NOMO-1 treated with DMSO at 0.1 percent for 48 hours (cell line): Measurements from ENCODE around the gene RAB6A.
"Not testable (repeated sequence)": the region's sequence is repeated elsewhere in the genome, so short reads cannot be mapped to it uniquely, and the experiment has no call there.

Experiments
- DNase-seq: peaks from one replicate; lab custom pipeline; 2025; ENCODE audit not compliant: unreplicated experiment; lab: John Stamatoyannopoulos, UW

RAB6A gene

GRCh38 chr11:73729594-73730206, 31.2 kb downstream of the RAB6A start:
- DNase-seq: no peak

- no peak for DNase-seq
Measured at GRCh38 chr11:73728000-73728399, 32.9 kb downstream of the RAB6A start.

GRCh38 chr11:73726825-73727224, 34.0 kb downstream of the RAB6A start:
- DNase-seq: no peak

GRCh38 chr11:73717136-73717535, 43.7 kb downstream of the RAB6A start:
- no peak for DNase-seq

GRCh38 chr11:73716153-73717056, 44.5 kb downstream of the RAB6A start:
- peak; percentile 72 for DNase-seq

- DNase-seq: no peak
Measured at GRCh38 chr11:73715541-73715940, 45.3 kb downstream of the RAB6A start.

- DNase-seq: no peak
Measured at GRCh38 chr11:73710964-73711363, 49.9 kb downstream of the RAB6A start.

GRCh38 chr11:73705053-73705452, 55.8 kb downstream of the RAB6A start:
- no peak for DNase-seq

GRCh38 chr11:73693899-73694525, 66.9 kb downstream of the RAB6A start:
- DNase-seq: no peak

- DNase-seq: no peak
Measured at GRCh38 chr11:73680687-73681086, 80.2 kb downstream of the RAB6A start.

GRCh38 chr11:73676552-73676951, 84.3 kb downstream of the RAB6A start:
- DNase-seq: not testable (repeated sequence)

GRCh38 chr11:73671701-73672100, 89.2 kb downstream of the RAB6A start:
- DNase-seq: no peak

- DNase-seq: no peak
Measured at GRCh38 chr11:73670808-73671207, 90.1 kb downstream of the RAB6A start.

GRCh38 chr11:73667891-73668290, 93.0 kb downstream of the RAB6A start:
- no peak for DNase-seq

- DNase-seq: no peak
Measured at GRCh38 chr11:73664877-73665276, 96.0 kb downstream of the RAB6A start.

- DNase-seq: no peak
Measured at GRCh38 chr11:73663604-73664495, 97.0 kb downstream of the RAB6A start.

GRCh38 chr11:73662445-73663157, 98.3 kb downstream of the RAB6A start:
- no peak for DNase-seq

GRCh38 chr11:73661035-73661628, 99.7 kb downstream of the RAB6A start:
- peak; percentile 57 for DNase-seq

GRCh38 chr11:73660497-73661034, 100.3 kb downstream of the RAB6A start:
- no peak for DNase-seq

GRCh38 chr11:73659961-73660360, 100.9 kb downstream of the RAB6A start:
- DNase-seq: no peak
